Uterus (tissue), 4 donors: Measurements from ENCODE around the gene VSX1. TPM values are rescaled to one million over a fixed set of nuclear protein-coding genes. Genes with fewer than 3 reads are reported as not detected.
A peak's percentile ranks its signal among the peaks of the same experiment; 100 is the strongest.

Source experiments
- DNase-seq, 2 donors: peaks; one replicate each; pipeline ENCODE4 v3.0.0-alpha.2; 2019 to 2020
- H3K27ac ChIP-seq, 2 donors: fragments of 200-600 bp; sonication (generic); 1 replicate in 1 of 2; 2 replicates in 1 of 2; pipeline ENCODE4 v1.5.1; 2016 to 2018
- H3K27me3 ChIP-seq, 2 donors: fragments of 200-600 bp; sonication (generic); one replicate each; pipeline ENCODE4 v1.5.1; 2018 to 2019; ENCODE audit warnings: control low read depth in 1 of 2
- H3K36me3 ChIP-seq, 2 donors: fragments of 200-600 bp; sonication (generic); one replicate each; pipeline ENCODE4 v1.5.1; 2019; ENCODE audit warnings: control low read depth in 1 of 2
- H3K4me1 ChIP-seq, 2 donors: fragments of 200-600 bp; sonication (generic); one replicate each; pipeline ENCODE4 v1.5.1; 2018 to 2019; ENCODE audit warnings: control low read depth in 1 of 2
- H3K4me3 ChIP-seq, 2 donors: fragments of 200-600 bp; sonication (generic); 1 replicate in 1 of 2; 2 replicates in 1 of 2; pipeline ENCODE4 v1.5.1; 2018 to 2019; ENCODE audit warnings: mild to moderate bottlenecking in 1 of 2
- H3K9me3 ChIP-seq, 2 donors: fragments of 200-600 bp; sonication (generic); one replicate each; pipeline ENCODE4 v1.5.1; 2019; ENCODE audit warnings: control low read depth in 1 of 2
- POLR2A ChIP-seq, 2 donors: fragments of 450-650 bp; IDR thresholded peaks; one replicate each; pipeline ENCODE4 v1.6.1; 2016; ENCODE audit warnings: antibody characterized with exemption in 2 of 2, mild to moderate bottlenecking in 1 of 2, moderate library complexity in 1 of 2
- intact Hi-C: fragments of 100-400 bp; cut with DNase I; formaldehyde crosslinking; loops from one replicate; pipeline ENCODE4 v1.15.1; 2023; ENCODE audit warnings: low total_unique reads
- total RNA-seq, 4 donors: library from RNA; depleted of rRNA in 3 of 4; stranded (reverse); fragments of >200 nt in 3 of 4; gene quantifications; one replicate each; pipeline versions ENCODE4 v1.1.0 to v1.2.4, GENCODE V29; 2014 to 2023
- TF ChIP-seq, protein P1 (sequence below), 4 experiments: fragments of 200-600 bp in 2 of 4; fragments of 450-650 bp in 2 of 4; sonication (generic) in 2 of 4; IDR thresholded peaks; one replicate each; pipeline ENCODE4 v1.5.1; 2016 to 2019; ENCODE audit warnings: antibody characterized with exemption in 4 of 4, mild to moderate bottlenecking in 2 of 4, moderate library complexity in 1 of 4
- donor health status: DM: yes; HTN: yes; CAD: no.

Gene VSX1
- total RNA-seq, 4 donors from 2014 or later: 0.18 TPM; not detected in 3

DNA sequence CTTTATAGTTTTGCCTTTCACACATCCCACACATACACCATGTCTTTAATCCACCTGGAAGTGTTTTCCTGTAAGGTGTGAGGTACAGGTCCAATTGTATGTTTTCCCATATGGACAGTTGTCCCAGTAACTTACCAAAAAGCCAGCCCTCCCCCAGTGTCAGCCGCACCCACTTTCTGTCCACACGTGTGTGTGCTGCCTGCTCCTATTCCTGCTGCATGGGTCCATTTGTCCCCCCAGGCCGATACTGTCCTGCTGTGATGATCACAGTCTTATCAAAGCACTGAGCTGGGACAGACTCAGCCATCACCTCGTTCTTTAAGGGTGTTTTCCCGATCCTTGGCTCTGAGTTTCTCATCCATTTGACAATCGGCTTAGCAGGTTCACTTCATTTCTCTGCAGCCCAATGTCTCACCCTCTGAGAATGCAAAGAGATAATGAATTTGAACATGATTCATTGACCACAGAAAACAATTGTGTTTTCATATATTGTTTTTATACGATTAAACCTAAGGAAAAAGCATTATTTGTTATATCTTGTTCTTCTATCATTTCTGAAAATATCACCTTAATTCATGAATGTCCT lies 9.6 kb downstream of the VSX1 start:
- Histone ChIP-seq H3K4me1 (peaks cover 0 to 1% of the 10 kb centered on the region in 2 donors), H3K27ac (no peak overlapping the region), H3K4me3 (no peak overlapping the region), H3K27me3 (no peaks in the 10 kb centered on the region), H3K36me3 (no peaks in the 10 kb centered on the region), H3K9me3 (no peaks in the 10 kb centered on the region)
- TF ChIP-seq, protein P1, sequence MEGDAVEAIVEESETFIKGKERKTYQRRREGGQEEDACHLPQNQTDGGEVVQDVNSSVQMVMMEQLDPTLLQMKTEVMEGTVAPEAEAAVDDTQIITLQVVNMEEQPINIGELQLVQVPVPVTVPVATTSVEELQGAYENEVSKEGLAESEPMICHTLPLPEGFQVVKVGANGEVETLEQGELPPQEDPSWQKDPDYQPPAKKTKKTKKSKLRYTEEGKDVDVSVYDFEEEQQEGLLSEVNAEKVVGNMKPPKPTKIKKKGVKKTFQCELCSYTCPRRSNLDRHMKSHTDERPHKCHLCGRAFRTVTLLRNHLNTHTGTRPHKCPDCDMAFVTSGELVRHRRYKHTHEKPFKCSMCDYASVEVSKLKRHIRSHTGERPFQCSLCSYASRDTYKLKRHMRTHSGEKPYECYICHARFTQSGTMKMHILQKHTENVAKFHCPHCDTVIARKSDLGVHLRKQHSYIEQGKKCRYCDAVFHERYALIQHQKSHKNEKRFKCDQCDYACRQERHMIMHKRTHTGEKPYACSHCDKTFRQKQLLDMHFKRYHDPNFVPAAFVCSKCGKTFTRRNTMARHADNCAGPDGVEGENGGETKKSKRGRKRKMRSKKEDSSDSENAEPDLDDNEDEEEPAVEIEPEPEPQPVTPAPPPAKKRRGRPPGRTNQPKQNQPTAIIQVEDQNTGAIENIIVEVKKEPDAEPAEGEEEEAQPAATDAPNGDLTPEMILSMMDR (IDR thresholded peaks at IDR 0.05): no peak
- TF ChIP-seq POLR2A (IDR thresholded peaks at IDR 0.05): no peak
- no peak for DNase-seq
- intact Hi-C loops: no loop called here

DNA sequence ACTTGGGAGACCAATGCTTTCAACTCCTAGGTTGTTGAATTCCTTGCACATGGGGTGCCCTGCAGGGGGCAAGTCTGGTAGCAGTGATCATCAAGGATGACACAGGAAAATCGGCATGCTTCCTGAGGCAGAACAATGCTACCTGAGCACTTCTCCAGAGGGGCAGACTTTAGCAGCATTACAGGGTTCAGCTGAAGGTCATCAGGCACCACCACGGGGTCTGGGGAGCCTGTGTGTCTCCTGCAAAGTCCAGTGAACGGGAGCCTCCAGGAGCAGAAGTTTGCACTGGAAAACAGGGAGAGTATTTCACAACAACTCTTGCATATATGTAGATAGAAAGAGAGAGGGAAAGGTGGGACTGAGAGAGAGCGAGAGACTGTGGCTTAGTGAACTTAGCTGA lies 10.2 kb downstream of the VSX1 start:
- intact Hi-C loops: no loop called here
- no peak for DNase-seq

DNA sequence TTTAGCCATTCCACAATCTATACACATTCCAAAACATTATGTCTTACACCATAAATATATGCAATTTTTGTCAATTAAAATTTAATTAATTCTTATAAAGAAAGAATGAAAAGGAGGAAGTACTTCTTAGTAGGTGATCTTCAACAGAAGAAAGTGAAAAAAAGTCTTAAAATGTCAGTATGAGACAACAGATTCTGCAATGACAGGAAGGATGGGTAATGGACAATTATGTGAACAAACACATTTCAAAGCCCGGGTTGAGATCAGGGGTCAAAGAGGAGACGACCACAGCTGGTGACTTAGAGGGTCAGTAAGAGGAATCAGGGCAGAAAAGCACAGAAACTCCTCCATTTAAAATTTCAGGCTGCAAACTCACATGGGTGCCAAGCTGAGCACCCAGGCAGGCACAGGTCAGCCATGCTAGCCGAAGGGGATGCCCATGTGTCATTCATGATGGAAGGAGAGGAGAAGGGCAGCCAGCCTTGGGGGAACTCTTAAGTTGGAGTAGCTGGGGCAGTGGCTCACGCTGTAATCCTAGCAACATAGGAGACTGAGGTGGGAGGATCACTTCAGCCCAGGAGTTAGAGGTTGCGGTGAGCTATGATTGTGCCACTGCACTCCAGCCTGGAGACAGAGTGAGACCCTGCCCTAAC lies 11.0 kb downstream of the VSX1 start:
- DNase-seq: no peak
- no peak for TF ChIP-seq POLR2A (IDR thresholded peaks at IDR 0.05)
- TF ChIP-seq, protein P1 (IDR thresholded peaks at IDR 0.05): no peak
- Histone ChIP-seq H3K4me3 (no peak overlapping the region), H3K27ac (no peak overlapping the region), H3K36me3 (no peaks in the 10 kb centered on the region), H3K27me3 (no peaks in the 10 kb centered on the region), H3K9me3 (no peaks in the 10 kb centered on the region), H3K4me1 (no peaks in the 10 kb centered on the region)
- intact Hi-C loops: no loop called here

More for the DNA sequence above, 10.2 kb downstream of the VSX1 start:
- Histone ChIP-seq H3K27ac (no peak overlapping the region), H3K36me3 (no peaks in the 10 kb centered on the region), H3K4me3 (no peak overlapping the region), H3K9me3 (no peaks in the 10 kb centered on the region), H3K4me1 (no peaks in the 10 kb centered on the region), H3K27me3 (no peaks in the 10 kb centered on the region)
- TF ChIP-seq, protein P1 (IDR thresholded peaks at IDR 0.05): no peak
- TF ChIP-seq POLR2A (IDR thresholded peaks at IDR 0.05): no peak

DNA sequence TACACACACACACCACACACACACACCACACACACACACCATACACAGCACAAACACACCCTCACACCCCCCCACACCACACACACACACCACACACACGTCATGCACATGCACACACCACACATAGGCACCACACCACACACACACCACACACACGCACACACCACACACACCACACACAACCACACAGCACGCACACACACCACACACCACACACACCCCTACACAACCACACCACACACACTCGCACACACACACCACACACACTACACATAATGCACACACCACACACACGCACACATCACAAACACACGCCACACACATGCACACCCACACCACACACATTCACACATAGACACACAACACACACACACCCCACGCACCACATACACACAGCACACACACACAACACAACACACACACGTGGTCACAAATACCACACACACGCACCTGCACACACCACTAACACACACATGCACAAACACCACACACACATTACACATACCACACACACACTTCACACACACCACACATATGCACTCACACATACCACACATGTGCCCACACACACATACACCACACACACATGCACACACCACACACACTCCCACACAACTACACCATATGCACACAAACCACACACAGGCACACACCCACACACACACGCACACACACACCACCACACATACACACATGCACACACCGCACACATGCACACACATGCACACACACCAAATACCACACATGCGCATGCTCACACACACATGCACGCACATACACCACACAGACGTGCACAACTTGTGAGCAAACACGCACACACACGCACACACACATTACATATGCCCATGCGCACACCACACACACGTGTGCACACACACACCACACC lies 14.6 kb downstream of the VSX1 start:
- Histone ChIP-seq H3K27me3 (no peaks in the 10 kb centered on the region), H3K9me3 (no peaks in the 10 kb centered on the region), H3K4me3 (no peak overlapping the region), H3K4me1 (no peaks in the 10 kb centered on the region), H3K27ac (no peak overlapping the region), H3K36me3 (no peaks in the 10 kb centered on the region)
- intact Hi-C loops: no loop called here
- TF ChIP-seq, protein P1 (IDR thresholded peaks at IDR 0.05): no peak
- TF ChIP-seq POLR2A (IDR thresholded peaks at IDR 0.05): no peak
- peak in 1 of 2 donors; percentile 5 for DNase-seq

DNA sequence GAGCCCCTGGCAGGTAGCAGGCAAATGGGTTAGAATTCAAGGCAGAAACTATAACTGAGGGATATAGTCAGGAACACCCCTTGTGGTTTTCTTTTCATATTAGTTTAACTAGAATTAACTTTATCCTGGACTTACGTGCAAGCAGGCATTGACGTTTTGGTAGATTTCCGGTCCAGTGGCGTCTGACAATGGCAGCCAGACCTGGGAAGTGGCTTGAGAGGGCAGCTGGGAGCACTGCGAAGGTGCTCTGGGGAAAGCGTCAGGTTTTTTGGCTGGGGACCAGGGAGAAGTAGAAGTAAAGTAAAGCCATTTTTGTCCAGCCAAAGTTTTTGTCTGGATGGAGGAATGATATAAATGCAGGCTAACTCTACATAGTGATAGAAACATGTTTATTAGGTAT lies 15.6 kb downstream of the VSX1 start:
- Histone ChIP-seq H3K4me3 (no peak overlapping the region), H3K27ac (no peak overlapping the region), H3K4me1 (no peaks in the 10 kb centered on the region), H3K9me3 (no peaks in the 10 kb centered on the region), H3K36me3 (no peaks in the 10 kb centered on the region), H3K27me3 (no peaks in the 10 kb centered on the region)
- peak; percentile 12 to 13 for DNase-seq
- no peak for TF ChIP-seq POLR2A (IDR thresholded peaks at IDR 0.05)
- TF ChIP-seq, protein P1 (IDR thresholded peaks at IDR 0.05): no peak
- intact Hi-C loops: no loop called here
